AG10803 (cell line): ENCODE measurements around the gene RIPOR3.

Source experiments
- DNase-seq: peaks from one replicate; pipeline ENCODE4 v3.0.0; 2010; ENCODE audit warnings: low read depth
- H3K4me3 ChIP-seq: 2 replicates; pipeline ENCODE4 v1.5.1; 2011; ENCODE audit warnings: mild to moderate bottlenecking, low read length, control low read depth
- TF ChIP-seq, protein P1 (sequence below): conservative IDR thresholded peaks from 2 replicates; pipeline ENCODE4 v1.5.1; 2011; ENCODE audit warnings: mild to moderate bottlenecking, low read length, control low read depth, inconsistent platforms

The RIPOR3 gene

DNA sequence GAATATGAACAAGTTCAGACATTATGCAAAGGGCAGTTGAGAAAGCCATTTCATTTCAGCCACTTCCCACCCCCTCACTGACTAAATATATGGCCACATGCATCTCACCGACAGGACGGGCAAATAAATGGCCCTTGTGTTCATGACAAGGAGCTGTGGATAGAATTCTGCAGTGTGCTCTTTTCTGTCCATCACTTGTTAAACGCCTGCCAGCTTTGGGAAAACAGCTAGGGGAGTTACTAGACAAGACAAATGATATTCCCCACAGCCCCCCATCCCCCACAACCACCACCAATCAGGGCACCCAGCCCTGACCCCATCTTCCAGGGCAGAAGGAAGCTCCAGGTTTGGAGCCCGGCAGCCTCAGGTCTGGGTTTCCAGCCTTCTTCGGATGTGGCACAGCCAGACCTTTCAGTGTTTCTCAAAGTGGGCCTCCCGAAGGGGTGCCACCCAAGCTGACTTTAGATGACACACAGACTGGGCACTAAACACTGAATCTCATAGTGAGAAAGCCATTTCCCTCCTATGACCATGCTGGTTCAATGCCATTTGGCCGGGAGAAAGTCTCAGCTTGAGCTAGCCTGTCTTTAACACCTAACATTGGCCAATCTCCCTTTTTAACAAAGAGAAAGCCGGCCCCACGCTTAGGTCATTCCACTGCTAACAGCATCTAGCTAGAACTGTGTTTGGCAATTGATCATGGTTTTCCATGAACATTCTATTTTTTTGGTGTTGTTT is 4.0 kb upstream of the RIPOR3 start:
- no peak overlapping the region for H3K4me3 ChIP-seq
- TF ChIP-seq, protein P1, sequence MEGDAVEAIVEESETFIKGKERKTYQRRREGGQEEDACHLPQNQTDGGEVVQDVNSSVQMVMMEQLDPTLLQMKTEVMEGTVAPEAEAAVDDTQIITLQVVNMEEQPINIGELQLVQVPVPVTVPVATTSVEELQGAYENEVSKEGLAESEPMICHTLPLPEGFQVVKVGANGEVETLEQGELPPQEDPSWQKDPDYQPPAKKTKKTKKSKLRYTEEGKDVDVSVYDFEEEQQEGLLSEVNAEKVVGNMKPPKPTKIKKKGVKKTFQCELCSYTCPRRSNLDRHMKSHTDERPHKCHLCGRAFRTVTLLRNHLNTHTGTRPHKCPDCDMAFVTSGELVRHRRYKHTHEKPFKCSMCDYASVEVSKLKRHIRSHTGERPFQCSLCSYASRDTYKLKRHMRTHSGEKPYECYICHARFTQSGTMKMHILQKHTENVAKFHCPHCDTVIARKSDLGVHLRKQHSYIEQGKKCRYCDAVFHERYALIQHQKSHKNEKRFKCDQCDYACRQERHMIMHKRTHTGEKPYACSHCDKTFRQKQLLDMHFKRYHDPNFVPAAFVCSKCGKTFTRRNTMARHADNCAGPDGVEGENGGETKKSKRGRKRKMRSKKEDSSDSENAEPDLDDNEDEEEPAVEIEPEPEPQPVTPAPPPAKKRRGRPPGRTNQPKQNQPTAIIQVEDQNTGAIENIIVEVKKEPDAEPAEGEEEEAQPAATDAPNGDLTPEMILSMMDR: no peak
- peak; percentile 48 for DNase-seq

- TF ChIP-seq, protein P1: no peak
- no peak overlapping the region for H3K4me3 ChIP-seq
- peak; percentile 21 for DNase-seq
These were observed 3.2 kb upstream of the RIPOR3 start for GRCh38 chr20:50694379-50695134.

DNA sequence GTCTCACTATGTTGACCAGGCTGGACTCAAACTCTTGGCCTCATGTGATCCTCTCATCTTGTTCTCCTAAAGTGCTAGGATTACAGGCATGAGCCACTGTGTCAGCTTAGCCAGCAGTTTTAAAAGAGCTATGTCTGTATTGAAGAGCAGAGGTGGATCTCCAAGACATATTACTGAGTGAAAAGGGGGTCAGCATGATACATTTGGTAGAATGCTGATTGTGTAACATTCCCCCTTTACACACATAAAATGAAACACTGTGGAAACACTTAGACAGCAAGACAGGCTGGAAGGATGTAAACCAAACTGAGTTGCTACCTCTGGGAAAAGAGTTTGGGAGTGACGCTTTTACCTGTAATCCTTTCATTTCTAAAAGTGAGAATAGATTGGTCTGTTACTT is 1.7 kb upstream of the RIPOR3 start:
- DNase-seq: no peak
- no peak overlapping the region for H3K4me3 ChIP-seq
- TF ChIP-seq, protein P1: no peak

DNA sequence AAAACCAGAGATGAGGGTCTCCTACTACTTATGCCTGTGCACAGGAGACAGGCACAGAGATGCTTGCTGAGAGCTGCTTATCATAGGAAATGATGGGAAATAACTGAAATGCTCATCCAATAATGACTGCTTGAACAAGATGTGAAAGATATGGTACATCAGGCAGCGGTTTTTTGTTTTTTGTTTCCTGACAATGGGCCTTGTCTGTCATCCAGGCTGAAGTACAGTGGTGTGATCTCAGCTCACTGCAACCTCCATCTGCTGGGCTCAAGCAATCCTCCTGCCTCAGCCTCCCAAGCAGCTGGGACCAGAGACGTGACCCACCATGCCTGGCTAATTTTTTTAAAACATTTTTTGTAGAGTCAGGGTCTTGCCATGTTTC is 1.2 kb upstream of the RIPOR3 start:
- DNase-seq: no peak
- no peak overlapping the region for H3K4me3 ChIP-seq
- TF ChIP-seq, protein P1: no peak

GRCh38 chr20:50691573-50692551 is 520 bp upstream of the RIPOR3 start:
- peak overlapping the region; percentile 48 for H3K4me3 ChIP-seq
- TF ChIP-seq, protein P1: no peak
- DNase-seq: peak; percentile 61

- DNase-seq: peak; percentile 49
These were observed 1.3 kb downstream of the RIPOR3 start for GRCh38 chr20:50689864-50690649.

More at GRCh38 chr20:50689864-50690649, 1.3 kb downstream of the RIPOR3 start:
- TF ChIP-seq, protein P1: no peak
- H3K4me3 ChIP-seq: peak overlapping the region; percentile 48
